Measurements from ENCODE around the gene CNIH1. TPM values are rescaled to one million over a fixed set of nuclear protein-coding genes. Genes with fewer than 3 reads are reported as not detected.
A peak's percentile ranks its signal among the peaks of the same experiment; 100 is the strongest.
"Not testable (repeated sequence)": the region's sequence is repeated elsewhere in the genome, so short reads cannot be mapped to it uniquely, and the experiment has no call there.

The CNIH1 gene
- total RNA-seq, 1 experiment from 2014 or later: 116 TPM

DNA sequence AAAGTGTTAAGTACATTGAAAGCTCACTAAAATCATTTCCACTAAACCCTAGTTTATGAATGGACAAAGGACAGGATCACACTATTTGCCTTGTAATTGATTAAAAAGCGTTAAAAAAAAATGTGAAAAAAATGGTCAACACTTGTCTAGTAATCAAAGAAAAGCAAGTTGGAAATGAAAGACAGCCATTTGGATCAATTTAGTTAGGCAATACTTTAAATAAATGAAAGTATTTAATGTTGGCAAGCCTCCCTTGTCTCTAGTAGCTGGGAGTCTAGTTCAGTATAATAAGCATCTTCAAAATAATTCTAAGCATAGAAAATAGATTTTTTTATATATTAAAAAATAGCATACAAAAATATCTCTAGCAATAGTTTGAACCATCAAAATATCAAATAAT is 14.2 kb upstream of the CNIH1 start:
- H3K27me3 ChIP-seq (ENCODE audit: control insufficient read depth, insufficient read depth, low read length): no peaks in the 10 kb centered on the region
- DNase-seq: no peak
- H3K4me3 ChIP-seq (ENCODE audit: insufficient read depth, low read depth, low read length): no peak overlapping the region
- H3K36me3 ChIP-seq (replicated peaks; ENCODE audit: control insufficient read depth, insufficient read depth, low read length): no peaks in the 10 kb centered on the region

DNA sequence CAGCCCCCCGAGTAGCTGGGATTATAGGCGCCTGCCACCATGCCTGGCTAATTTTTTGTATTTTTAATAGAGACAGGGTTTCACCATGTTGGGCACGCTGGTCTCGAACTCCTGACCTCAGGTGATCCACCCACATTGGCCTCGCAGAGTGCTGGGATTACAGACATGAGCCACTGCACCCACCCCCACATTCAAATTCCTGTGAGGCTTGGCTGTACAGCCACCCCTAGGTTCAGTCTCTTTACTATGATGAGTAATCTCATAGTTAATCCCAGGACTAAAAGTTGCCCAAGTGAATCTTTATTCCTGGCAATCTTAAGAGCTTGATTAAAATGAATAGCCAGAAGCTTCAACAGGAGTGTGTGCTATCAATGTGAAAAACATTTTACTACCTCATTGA is 12.8 kb upstream of the CNIH1 start:
- not testable (repeated sequence) for DNase-seq; H3K4me3 ChIP-seq (ENCODE audit: insufficient read depth, low read depth, low read length); H3K36me3 ChIP-seq (replicated peaks; ENCODE audit: control insufficient read depth, insufficient read depth, low read length); H3K27me3 ChIP-seq (ENCODE audit: control insufficient read depth, insufficient read depth, low read length)

DNA sequence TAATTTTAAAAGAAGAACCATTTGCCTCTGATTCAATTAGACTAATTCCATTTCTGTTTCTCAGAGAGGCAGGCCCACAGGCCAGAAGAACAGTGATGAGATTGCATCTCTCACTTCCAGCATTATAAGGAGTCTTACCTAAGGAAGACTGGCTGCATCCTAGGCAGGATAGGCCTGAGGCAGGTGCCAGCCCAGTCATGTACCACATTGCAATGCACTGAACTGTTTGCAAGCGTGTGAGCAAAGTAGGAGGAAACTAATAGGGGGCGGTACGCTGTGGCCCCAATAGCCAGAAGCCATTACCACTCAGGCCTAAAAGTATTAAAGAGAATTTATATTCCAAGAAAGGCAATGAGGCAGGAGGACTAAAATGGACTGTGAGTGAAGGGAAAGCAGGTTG is 12.1 kb upstream of the CNIH1 start:
- no peaks in the 10 kb centered on the region for H3K36me3 ChIP-seq (replicated peaks; ENCODE audit: control insufficient read depth, insufficient read depth, low read length)
- peaks cover 1% of the 10 kb centered on the region; the same call in 1 of the 2 replicates for H3K27me3 ChIP-seq (ENCODE audit: control insufficient read depth, insufficient read depth, low read length)
- H3K4me3 ChIP-seq (ENCODE audit: insufficient read depth, low read depth, low read length): no peak overlapping the region
- DNase-seq: no peak

DNA sequence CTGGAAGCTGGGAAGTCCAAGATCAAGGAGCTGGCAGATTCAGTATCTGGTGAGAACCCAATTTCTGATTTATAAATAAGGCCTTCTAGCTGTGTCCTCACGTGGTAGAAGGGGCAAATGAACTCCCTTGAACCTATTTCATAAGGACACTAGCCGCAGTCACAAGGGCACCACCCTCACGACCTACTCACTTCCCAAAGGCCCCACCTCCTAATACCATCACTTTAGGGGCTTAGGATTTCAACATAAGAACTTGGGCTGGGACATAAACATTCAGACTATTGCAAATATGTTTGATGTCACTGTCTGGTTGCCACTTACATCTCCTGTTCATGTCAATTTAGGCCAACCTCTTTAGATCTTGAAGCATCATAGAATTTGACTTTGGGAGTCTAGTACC is 10.8 kb upstream of the CNIH1 start:
- Histone ChIP-seq H3K27me3 (ENCODE audit: control insufficient read depth, insufficient read depth, low read length) (peaks cover 1% of the 10 kb centered on the region; the same call in 1 of the 2 replicates), H3K4me3 (ENCODE audit: insufficient read depth, low read depth, low read length) (no peak overlapping the region), H3K36me3 (replicated peaks; ENCODE audit: control insufficient read depth, insufficient read depth, low read length) (no peaks in the 10 kb centered on the region)
- DNase-seq: no peak

DNA sequence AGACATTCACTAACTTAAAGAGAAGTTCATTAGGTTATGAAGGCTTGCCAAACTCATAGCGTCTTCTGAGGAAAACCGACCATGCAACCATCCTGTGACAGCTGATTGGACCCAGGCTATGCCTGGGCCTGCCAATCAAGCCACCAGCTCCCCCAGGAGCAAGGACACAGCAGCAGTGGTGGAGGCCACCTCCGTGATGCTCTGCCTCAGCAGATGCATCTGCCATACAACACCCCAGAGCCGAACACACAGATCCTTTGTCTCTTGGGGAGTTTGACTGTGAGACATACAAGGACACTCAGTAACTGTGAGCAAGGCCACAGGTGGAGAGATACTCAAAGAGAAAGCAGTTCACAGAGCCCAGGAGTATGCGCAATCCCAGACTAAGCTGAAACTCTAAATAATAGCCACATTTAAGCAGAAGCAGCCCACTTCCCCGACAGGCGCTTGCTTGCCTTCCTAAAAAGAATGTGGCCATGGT is 10.0 kb upstream of the CNIH1 start:
- Histone ChIP-seq H3K4me3 (ENCODE audit: insufficient read depth, low read depth, low read length) (no peak overlapping the region), H3K27me3 (ENCODE audit: control insufficient read depth, insufficient read depth, low read length) (peaks cover 1% of the 10 kb centered on the region; the same call in 1 of the 2 replicates), H3K36me3 (replicated peaks; ENCODE audit: control insufficient read depth, insufficient read depth, low read length) (no peaks in the 10 kb centered on the region)
- DNase-seq: no peak

DNA sequence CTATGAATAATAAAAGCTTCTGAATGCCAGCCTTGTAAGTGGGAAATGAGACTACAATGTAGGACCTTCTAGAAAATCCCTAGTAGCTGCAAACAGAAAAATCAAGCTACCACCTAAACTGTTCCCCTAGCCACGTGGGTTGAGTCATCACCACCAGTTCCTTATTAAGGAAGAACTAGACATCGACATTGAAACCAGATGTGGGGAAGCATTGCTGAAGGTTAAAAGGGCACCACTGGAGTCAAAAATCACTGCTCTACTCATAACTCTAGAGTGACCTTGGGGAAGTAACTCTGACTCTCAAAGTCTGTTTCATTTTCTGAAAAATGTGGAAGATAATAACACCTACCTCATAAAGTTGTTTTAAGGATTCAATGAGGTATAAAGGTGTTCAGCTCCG is 9.4 kb upstream of the CNIH1 start:
- Histone ChIP-seq H3K27me3 (ENCODE audit: control insufficient read depth, insufficient read depth, low read length) (peaks cover 1% of the 10 kb centered on the region; the same call in 1 of the 2 replicates), H3K4me3 (ENCODE audit: insufficient read depth, low read depth, low read length) (no peak overlapping the region), H3K36me3 (replicated peaks; ENCODE audit: control insufficient read depth, insufficient read depth, low read length) (no peaks in the 10 kb centered on the region)
- DNase-seq: no peak

DNA sequence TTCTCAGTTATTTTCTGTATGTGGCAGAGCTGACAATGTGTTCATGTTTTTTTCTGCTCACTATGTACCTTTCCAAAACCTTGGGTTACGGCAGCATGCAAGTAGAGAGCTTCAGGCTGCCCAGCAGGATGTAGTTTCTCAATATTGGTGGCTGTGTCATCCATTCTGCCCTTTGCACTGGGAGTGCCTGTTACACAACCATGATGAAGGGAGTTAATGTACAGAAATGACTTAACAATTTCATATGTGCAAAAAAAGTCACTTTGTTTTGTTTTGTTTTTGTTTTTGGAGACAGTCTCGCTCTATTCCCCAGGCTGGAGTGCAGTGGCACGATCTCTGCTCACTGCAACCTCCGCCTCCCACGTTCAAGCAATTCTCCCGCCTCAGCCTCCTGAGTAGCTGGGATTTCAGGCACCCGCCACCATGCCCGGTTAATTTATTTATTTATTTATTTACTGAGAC is 6.1 kb upstream of the CNIH1 start:
- DNase-seq: no peak
- H3K36me3 ChIP-seq (replicated peaks; ENCODE audit: control insufficient read depth, insufficient read depth, low read length): no peaks in the 10 kb centered on the region
- no peak overlapping the region for H3K4me3 ChIP-seq (ENCODE audit: insufficient read depth, low read depth, low read length)
- H3K27me3 ChIP-seq (ENCODE audit: control insufficient read depth, insufficient read depth, low read length): peaks cover 1% of the 10 kb centered on the region; the same call in 1 of the 2 replicates

DNA sequence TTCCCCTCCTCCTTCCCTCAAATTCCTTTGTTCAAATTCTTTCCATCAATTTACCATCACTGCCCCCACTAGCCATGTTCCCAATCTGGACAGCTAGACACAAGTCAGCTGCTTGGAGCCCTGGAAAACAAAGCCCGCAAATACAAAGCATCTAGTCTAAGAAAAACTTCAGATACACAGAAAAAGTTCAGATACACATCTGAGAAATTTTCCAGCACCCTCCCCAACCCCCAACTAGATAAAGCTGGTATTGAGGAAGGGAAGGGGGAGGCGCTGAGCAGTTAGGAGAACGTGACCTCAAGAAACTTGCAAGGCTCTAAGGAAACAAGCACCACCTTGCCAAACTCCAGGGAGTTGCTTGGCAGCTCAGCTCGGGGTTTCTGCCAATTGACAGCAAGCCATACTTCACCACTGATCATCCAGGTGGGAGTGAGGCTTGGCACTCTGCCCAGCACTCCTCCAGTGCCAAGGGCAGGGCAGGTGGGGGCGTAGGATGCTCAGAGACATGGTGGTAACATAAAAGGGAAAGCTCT is 5.1 kb upstream of the CNIH1 start:
- Histone ChIP-seq H3K4me3 (ENCODE audit: insufficient read depth, low read depth, low read length) (no peak overlapping the region), H3K36me3 (replicated peaks; ENCODE audit: control insufficient read depth, insufficient read depth, low read length) (no peaks in the 10 kb centered on the region), H3K27me3 (ENCODE audit: control insufficient read depth, insufficient read depth, low read length) (peaks cover 1% of the 10 kb centered on the region; the same call in 1 of the 2 replicates)
- no peak for DNase-seq

DNA sequence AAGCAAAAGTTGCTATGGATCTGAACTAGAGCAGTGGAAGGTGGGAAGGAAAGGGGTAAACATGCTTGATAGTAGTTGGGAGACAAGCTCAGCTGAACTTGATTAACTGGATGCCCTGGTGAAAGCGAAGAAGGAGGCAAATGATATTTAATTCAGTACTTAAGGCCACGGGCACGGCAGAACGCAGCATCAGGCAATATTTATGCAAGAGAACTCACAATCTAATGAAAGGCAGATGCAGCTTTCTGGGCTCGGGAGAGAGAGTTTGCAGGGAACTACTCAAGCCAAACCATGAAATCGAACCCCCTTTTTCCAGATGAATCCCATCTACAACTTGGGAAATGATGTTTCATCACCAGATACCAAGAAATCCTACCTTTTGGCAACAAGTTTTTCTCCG is 3.5 kb upstream of the CNIH1 start:
- H3K36me3 ChIP-seq (replicated peaks; ENCODE audit: control insufficient read depth, insufficient read depth, low read length): no peaks in the 10 kb centered on the region
- no peak overlapping the region for H3K4me3 ChIP-seq (ENCODE audit: insufficient read depth, low read depth, low read length)
- peaks cover 1% of the 10 kb centered on the region; the same call in 1 of the 2 replicates for H3K27me3 ChIP-seq (ENCODE audit: control insufficient read depth, insufficient read depth, low read length)
- no peak for DNase-seq

DNA sequence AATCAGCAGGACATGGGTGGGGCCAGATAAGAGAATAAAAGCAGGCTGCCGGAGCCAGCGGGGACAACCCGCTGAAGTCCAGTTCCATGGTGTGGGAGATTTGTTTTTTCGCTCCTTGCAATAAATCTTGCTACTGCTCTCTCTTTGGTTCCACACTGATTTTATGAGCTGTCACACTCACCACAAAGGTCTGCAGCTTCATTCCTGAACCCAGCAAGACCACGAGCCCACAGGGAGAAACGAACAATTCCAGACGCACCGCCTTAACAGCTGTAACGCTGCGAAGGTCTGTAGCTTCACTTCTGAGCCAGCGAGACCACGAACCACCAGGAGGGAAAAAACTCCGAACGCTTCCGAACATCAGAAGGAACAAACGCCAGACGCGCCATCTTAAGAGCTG is 2.8 kb upstream of the CNIH1 start:
- DNase-seq: no peak
- H3K27me3 ChIP-seq (ENCODE audit: control insufficient read depth, insufficient read depth, low read length): peaks cover 1% of the 10 kb centered on the region; the same call in 1 of the 2 replicates
- H3K4me3 ChIP-seq (ENCODE audit: insufficient read depth, low read depth, low read length): no peak overlapping the region
- no peaks in the 10 kb centered on the region for H3K36me3 ChIP-seq (replicated peaks; ENCODE audit: control insufficient read depth, insufficient read depth, low read length)

DNA sequence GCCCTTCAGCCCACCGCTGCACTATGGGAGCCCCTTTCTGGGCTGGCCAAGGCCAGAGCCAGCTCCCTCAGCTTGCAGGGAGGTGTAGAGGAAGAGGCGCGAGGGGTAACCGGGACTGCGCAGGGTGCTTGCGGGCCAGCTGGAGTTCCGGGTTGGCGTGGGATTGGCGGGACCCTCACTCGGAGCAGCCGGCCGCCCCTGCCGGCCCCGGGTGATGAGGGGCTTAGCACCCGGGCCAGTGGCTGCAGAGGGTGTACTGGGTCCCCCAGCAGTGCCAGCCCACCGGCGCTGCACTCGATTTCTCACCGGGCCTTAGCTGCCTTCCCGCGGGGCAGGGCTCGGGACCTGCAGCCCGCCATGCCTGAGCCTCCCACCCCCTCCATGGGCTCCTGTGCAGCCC is 1.8 kb upstream of the CNIH1 start:
- not testable (repeated sequence) for H3K36me3 ChIP-seq (replicated peaks; ENCODE audit: control insufficient read depth, insufficient read depth, low read length); H3K4me3 ChIP-seq (ENCODE audit: insufficient read depth, low read depth, low read length); DNase-seq; H3K27me3 ChIP-seq (ENCODE audit: control insufficient read depth, insufficient read depth, low read length)

DNA sequence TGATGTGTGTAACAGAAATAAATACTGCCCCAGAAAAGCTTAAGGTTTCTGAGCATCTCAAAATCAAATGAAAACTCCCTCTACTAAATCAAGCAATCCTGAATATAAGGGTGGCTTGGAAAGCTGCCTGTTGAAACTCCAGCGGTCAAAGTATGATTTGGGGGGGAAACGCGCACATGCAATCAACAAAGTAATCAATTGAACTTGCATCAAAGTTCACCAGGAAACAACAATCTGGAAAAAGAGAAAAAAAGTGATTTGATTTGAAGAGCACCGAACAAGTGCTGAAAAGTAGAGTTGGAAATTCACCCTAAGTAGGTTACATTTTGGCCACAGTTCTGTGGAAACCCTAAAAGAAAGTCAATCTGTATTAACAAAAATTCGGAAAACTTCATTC is 700 bp downstream of the CNIH1 start:
- no peak for DNase-seq
- Histone ChIP-seq H3K36me3 (replicated peaks; ENCODE audit: control insufficient read depth, insufficient read depth, low read length) (no peaks in the 10 kb centered on the region), H3K4me3 (ENCODE audit: insufficient read depth, low read depth, low read length) (peak overlapping the region; percentile 78), H3K27me3 (ENCODE audit: control insufficient read depth, insufficient read depth, low read length) (no peaks in the 10 kb centered on the region; the same call in 1 of the 2 replicates)

DNA sequence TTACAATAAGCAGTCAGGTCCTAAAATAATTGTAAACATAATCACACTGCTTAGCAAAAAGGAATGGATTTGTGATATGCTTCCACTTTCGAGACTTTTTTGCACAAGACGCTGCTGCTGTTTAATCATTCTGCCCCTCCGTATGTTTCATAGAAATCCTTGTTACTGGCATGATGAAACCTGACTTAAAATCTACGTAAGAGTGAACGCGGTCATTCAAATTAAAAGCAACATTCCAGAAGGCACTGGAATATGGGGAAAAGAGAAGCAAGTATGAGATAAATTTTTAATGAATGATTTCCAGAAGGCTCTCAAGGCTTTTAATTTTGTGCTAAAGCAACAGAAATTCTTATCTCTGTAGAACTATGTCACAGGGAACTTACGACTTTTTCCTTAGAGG is 1.1 kb downstream of the CNIH1 start:
- no peaks in the 10 kb centered on the region; the same call in 1 of the 2 replicates for H3K27me3 ChIP-seq (ENCODE audit: control insufficient read depth, insufficient read depth, low read length)
- H3K36me3 ChIP-seq (replicated peaks; ENCODE audit: control insufficient read depth, insufficient read depth, low read length): no peaks in the 10 kb centered on the region
- peak overlapping the region; percentile 78 for H3K4me3 ChIP-seq (ENCODE audit: insufficient read depth, low read depth, low read length)
- no peak for DNase-seq

DNA sequence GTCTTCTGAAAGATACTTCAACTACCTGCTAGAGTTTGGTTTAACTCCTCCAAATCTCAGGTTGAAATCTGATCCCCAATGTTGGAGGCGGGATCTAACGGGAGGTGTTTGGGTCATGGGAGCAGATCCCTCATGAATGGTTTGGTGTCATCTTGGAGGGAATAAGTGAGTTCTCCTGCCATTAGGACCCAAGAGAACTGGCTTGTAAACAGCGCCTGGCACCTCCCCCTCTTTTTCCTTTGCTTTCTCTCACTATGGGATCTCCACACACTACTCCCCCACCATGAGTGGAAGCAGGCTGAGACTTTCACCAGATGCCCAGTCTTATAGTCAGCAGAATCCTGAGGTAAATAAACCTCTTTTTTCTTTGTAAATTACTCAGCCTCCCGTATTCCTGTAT is 2.5 kb downstream of the CNIH1 start:
- H3K4me3 ChIP-seq (ENCODE audit: insufficient read depth, low read depth, low read length): no peak overlapping the region

DNA sequence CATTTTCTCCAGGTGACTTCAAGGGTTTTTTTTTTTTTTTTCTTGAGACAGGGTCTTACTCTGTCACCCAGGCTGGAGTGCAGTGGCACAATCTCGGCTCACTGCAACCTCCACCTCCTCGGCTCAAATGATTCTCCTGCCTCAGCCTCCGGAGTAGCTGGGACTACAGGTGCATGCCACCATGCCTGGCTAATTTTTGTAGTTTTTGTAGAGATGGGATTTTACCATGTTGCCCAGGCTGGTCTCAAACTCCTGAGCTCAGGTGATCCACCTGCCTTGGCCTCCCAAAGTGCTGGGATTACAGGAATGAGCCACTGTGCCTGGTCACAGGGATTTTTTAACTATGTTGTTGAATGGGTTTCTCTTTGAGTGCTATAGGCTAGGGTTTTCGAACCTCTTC is 3.2 kb downstream of the CNIH1 start:
- DNase-seq; H3K27me3 ChIP-seq (ENCODE audit: control insufficient read depth, insufficient read depth, low read length); H3K4me3 ChIP-seq (ENCODE audit: insufficient read depth, low read depth, low read length): not testable (repeated sequence)

More for the DNA sequence above, 2.5 kb downstream of the CNIH1 start:
- DNase-seq: no peak
- no peaks in the 10 kb centered on the region for H3K27me3 ChIP-seq (ENCODE audit: control insufficient read depth, insufficient read depth, low read length)
- H3K36me3 ChIP-seq (replicated peaks; ENCODE audit: control insufficient read depth, insufficient read depth, low read length): no peaks in the 10 kb centered on the region

More for the DNA sequence above, 3.2 kb downstream of the CNIH1 start:
- H3K36me3 ChIP-seq (replicated peaks; ENCODE audit: control insufficient read depth, insufficient read depth, low read length): not testable (repeated sequence)

All from H7 (cell line).